ENCODE data around the gene NDRG2.

The NDRG2 gene

GRCh38 chr14:21038441-21039422 is 13.9 kb upstream of the NDRG2 start:
- no peak for TF ChIP-seq CTCF (IDR thresholded peaks at IDR 0.05; ENCODE audit: extremely low read depth, missing control alignments)
- no peak for DNase-seq (ENCODE audit: low spot score)

- no peak for TF ChIP-seq CTCF (IDR thresholded peaks at IDR 0.05; ENCODE audit: extremely low read depth, missing control alignments)
- no peak for DNase-seq (ENCODE audit: low spot score)
These were observed 12.3 kb upstream of the NDRG2 start for GRCh38 chr14:21037156-21037555.

GRCh38 chr14:21036751-21037150 is 11.9 kb upstream of the NDRG2 start:
- DNase-seq (ENCODE audit: low spot score), result no peak
- no peak for TF ChIP-seq CTCF (IDR thresholded peaks at IDR 0.05; ENCODE audit: extremely low read depth, missing control alignments)

- DNase-seq (ENCODE audit: low spot score), result no peak
- no peak for TF ChIP-seq CTCF (IDR thresholded peaks at IDR 0.05; ENCODE audit: extremely low read depth, missing control alignments)
These were observed 9.8 kb upstream of the NDRG2 start, which contains the start of gene RNASE13 for GRCh38 chr14:21034707-21035106. Gene RNASE13, minus strand, starts transcription at chr14:21034807. Its CDS starts 519 bp downstream, at chr14:21034288.

- no peak for TF ChIP-seq CTCF (IDR thresholded peaks at IDR 0.05; ENCODE audit: extremely low read depth, missing control alignments)
- no peak for DNase-seq (ENCODE audit: low spot score)
These were observed 8.4 kb upstream of the NDRG2 start for GRCh38 chr14:21033133-21033698.

- no peak for TF ChIP-seq CTCF (IDR thresholded peaks at IDR 0.05; ENCODE audit: extremely low read depth, missing control alignments)
- no peak for DNase-seq (ENCODE audit: low spot score)
These were observed 7.7 kb upstream of the NDRG2 start for GRCh38 chr14:21032326-21033132.
